SU-DHL-6 (cell line): Measurements from ENCODE around the gene PRKG2.
"Not testable (repeated sequence)": the region's sequence is repeated elsewhere in the genome, so short reads cannot be mapped to it uniquely, and the experiment has no call there.

ENCODE experiments used
- H2AFZ ChIP-seq: fragments of 200-600 bp; sonication (generic); 2 replicates; pipeline ENCODE4 v1.6.1; 2014; ENCODE audit warnings: low read depth, mild to moderate bottlenecking, moderate library complexity, mixed read lengths, antibody characterized with exemption, low read length; ENCODE audit not compliant: severe bottlenecking
- H3F3A ChIP-seq: fragments of 200-600 bp; shearing (Covaris generic); 2 replicates; pipeline ENCODE4 v1.6.0; 2016; ENCODE audit warnings: antibody characterized with exemption, mild to moderate bottlenecking; ENCODE audit not compliant: insufficient read depth
- H3K27ac ChIP-seq: fragments of 200-600 bp; sonication (generic); 2 replicates; pipeline ENCODE4 v1.5.1; 2016; ENCODE audit warnings: low read depth, mild to moderate bottlenecking, low read length, moderate library complexity, mixed read lengths
- H3K27me3 ChIP-seq: fragments of 200-600 bp; sonication (generic), shearing (Covaris generic); 2 replicates; pipeline ENCODE4 v1.6.0; 2014; ENCODE audit warnings: mild to moderate bottlenecking, low read length
- H3K36me3 ChIP-seq: fragments of 200-600 bp; sonication (generic); 2 replicates; pipeline ENCODE4 v1.6.1; 2014; ENCODE audit warnings: mild to moderate bottlenecking, low read length, mixed read lengths
- H3K4me2 ChIP-seq: fragments of 300-600, 200-600 bp; shearing (Covaris generic), sonication (generic); 2 replicates; pipeline ENCODE4 v1.6.0; 2014; ENCODE audit warnings: low read length, low read depth, mild to moderate bottlenecking; ENCODE audit not compliant: poor library complexity, severe bottlenecking
- H3K4me3 ChIP-seq: fragments of 200-600 bp; sonication (generic); 2 replicates; pipeline ENCODE4 v1.5.1; 2014; ENCODE audit warnings: antibody characterized with exemption, low read length, mild to moderate bottlenecking, mixed read lengths; ENCODE audit not compliant: insufficient read depth, poor library complexity, severe bottlenecking
- H3K79me2 ChIP-seq: fragments of 200-600 bp; sonication (generic); 2 replicates; pipeline ENCODE4 v1.6.1; 2014; ENCODE audit warnings: mild to moderate bottlenecking, low read length, moderate library complexity; ENCODE audit not compliant: insufficient read depth
- H3K9ac ChIP-seq: fragments of 200-600 bp; sonication (generic); 2 replicates; pipeline ENCODE4 v1.7.0; 2014; ENCODE audit warnings: mild to moderate bottlenecking, low read length
- H3K9me2 ChIP-seq: fragments of 200-600 bp; sonication (generic); replicated peaks from 2 replicates; pipeline ENCODE4 v1.6.1; 2014; ENCODE audit warnings: low read length; ENCODE audit not compliant: insufficient read depth
- H3K9me3 ChIP-seq: fragments of 200-600 bp; sonication (generic); 2 replicates; pipeline ENCODE4 v1.6.1; 2014; ENCODE audit warnings: low read length, mixed read lengths; ENCODE audit not compliant: insufficient read depth
- H4K20me1 ChIP-seq: fragments of 200-600 bp; sonication (generic); 2 replicates; pipeline ENCODE4 v1.6.1; 2014; ENCODE audit warnings: low read depth, mild to moderate bottlenecking, antibody characterized with exemption, low read length, moderate library complexity, mixed read lengths
- EZH2phosphoT487 ChIP-seq: fragments of 200-600 bp; sonication (generic), shearing (Covaris generic); conservative IDR thresholded peaks from 2 replicates; pipeline ENCODE4 v1.6.1; 2018; ENCODE audit warnings: mild to moderate bottlenecking, antibody characterized with exemption, low read length, moderate library complexity, mixed read lengths
- TF ChIP-seq, protein P1 (sequence below): fragments of 200-600 bp; sonication (generic); IDR thresholded peaks from one replicate; pipeline ENCODE4 v1.5.1; 2017; ENCODE audit warnings: antibody characterized with exemption, mild to moderate bottlenecking, low read length, moderate library complexity; ENCODE audit not compliant: insufficient read depth, poor library complexity, severe bottlenecking

PRKG2 gene

DNA sequence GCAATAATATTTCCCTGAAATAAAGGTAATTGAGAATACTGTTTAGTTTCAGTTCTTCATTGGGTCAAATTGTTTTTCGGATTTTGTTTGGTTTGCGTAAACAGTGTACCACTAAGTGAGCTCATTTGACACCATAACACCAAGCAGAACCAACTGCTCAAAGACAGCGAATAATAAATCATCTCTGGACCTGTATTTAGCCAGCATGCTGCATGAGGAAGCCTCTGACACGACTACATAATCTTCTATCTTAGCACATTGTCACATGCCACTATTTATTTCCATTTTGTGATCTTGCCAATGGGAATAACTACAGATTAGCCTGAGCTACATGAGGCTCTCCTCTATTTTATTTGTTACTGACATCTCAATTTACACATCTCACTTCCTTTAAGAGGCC is 12.1 kb upstream of the PRKG2 start:
- no peaks in the 10 kb centered on the region for H4K20me1 ChIP-seq
- no peak overlapping the region for H3K4me2 ChIP-seq
- H3K27ac ChIP-seq = no peak overlapping the region
- H3K4me3 ChIP-seq = no peak overlapping the region
- H3K27me3 ChIP-seq = no peaks in the 10 kb centered on the region
- no peaks in the 10 kb centered on the region for H3K79me2 ChIP-seq
- H3K9me3 ChIP-seq = no peaks in the 10 kb centered on the region
- no peaks in the 10 kb centered on the region for H3K9me2 ChIP-seq
- no peak overlapping the region for H3K9ac ChIP-seq
- H3F3A ChIP-seq = no peaks in the 10 kb centered on the region
- no peaks in the 10 kb centered on the region for H3K36me3 ChIP-seq
- no peak for TF ChIP-seq EZH2phosphoT487
- TF ChIP-seq, protein P1, sequence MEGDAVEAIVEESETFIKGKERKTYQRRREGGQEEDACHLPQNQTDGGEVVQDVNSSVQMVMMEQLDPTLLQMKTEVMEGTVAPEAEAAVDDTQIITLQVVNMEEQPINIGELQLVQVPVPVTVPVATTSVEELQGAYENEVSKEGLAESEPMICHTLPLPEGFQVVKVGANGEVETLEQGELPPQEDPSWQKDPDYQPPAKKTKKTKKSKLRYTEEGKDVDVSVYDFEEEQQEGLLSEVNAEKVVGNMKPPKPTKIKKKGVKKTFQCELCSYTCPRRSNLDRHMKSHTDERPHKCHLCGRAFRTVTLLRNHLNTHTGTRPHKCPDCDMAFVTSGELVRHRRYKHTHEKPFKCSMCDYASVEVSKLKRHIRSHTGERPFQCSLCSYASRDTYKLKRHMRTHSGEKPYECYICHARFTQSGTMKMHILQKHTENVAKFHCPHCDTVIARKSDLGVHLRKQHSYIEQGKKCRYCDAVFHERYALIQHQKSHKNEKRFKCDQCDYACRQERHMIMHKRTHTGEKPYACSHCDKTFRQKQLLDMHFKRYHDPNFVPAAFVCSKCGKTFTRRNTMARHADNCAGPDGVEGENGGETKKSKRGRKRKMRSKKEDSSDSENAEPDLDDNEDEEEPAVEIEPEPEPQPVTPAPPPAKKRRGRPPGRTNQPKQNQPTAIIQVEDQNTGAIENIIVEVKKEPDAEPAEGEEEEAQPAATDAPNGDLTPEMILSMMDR = no peak
- H2AFZ ChIP-seq = no peak overlapping the region

DNA sequence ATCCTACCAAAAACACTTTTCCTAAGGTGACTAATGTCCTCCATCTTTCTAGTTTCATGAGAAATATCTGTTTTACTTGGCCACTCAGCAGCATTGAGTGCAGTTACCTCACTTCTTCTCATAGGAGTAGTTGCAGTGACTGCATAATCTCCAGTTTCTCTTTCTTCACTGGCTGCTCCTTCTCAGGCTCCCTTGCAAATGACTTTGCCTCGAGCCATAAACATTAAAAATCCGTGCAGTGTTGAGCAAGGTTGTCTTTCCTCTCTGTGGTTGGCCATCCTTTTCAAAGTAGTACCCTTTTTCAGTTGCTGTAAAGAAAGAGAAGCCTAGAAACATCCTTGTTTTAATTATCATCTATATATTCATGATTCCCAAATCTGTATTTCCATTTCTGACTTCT is 10.2 kb upstream of the PRKG2 start:
- Histone ChIP-seq H3F3A (no peaks in the 10 kb centered on the region), H3K27ac (no peak overlapping the region), H3K4me2 (no peak overlapping the region), H3K4me3 (no peak overlapping the region), H3K79me2 (no peaks in the 10 kb centered on the region), H3K36me3 (no peaks in the 10 kb centered on the region), H4K20me1 (no peaks in the 10 kb centered on the region), H3K9me3 (no peaks in the 10 kb centered on the region), H2AFZ (no peak overlapping the region), H3K9ac (no peak overlapping the region), H3K27me3 (no peaks in the 10 kb centered on the region), H3K9me2 (no peaks in the 10 kb centered on the region)
- TF ChIP-seq, protein P1 = no peak
- no peak for TF ChIP-seq EZH2phosphoT487

DNA sequence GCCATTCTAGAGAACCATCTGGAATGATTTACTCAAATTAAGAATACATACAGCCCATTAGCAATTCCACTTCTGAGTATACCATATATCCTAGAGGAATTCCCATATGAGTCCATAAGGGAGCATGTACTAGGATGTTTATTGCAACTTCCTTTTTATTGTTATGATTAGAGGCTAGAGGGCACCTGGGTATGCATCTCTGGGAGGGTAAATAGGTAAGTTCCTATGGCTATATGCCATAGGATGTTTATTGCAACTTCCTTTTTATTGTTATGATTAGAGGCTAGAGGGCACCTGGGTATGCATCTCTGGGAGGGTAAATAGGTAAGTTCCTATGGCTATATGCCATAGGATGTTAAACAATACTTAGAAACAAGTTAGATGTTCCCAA is 7.1 kb upstream of the PRKG2 start:
- not testable (repeated sequence) for H3K27me3 ChIP-seq, H3F3A ChIP-seq, H3K4me3 ChIP-seq, H3K9ac ChIP-seq, H2AFZ ChIP-seq, H3K9me3 ChIP-seq, H3K36me3 ChIP-seq, H3K4me2 ChIP-seq, H3K27ac ChIP-seq, H3K79me2 ChIP-seq, H3K9me2 ChIP-seq, H4K20me1 ChIP-seq

DNA sequence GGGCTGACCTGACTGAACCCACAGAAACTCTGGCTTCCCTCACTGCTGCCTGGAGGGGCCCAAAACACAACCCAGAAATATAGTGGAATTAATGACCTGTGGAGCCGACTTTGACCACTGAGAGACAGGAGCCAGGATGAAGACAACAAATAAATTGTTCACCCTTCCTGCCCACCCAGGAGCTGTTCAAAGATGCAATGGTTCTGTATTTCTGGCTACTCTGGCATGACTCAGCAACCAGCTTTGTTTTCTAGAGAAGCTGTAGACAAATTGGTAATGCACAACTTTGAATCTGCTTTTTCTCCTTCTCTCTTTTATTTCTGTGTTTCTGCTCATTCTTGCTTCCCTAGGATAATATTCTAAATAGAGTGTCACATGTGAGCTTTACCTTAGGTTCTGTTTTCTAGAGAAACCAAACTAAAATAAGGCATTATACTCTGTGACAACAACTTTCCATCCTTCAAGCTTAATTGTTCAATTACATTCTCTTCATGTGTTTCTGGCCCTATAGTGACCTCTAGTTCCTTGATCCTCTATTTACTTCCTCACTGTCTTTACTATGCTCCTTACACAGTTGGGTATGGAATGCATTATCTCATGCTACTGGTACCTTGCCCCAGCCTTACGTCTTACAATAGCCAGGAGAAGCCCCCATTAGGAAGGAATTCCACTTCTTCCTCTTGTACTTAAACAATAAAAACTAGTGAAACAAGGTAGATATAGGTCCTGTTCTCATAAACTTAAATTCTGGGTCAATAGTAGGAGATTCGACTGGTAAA is 6.5 kb upstream of the PRKG2 start:
- TF ChIP-seq, protein P1 = no peak
- no peak for TF ChIP-seq EZH2phosphoT487
- Histone ChIP-seq H3K9me3 (no peaks in the 10 kb centered on the region), H3K79me2 (no peaks in the 10 kb centered on the region)

More for the DNA sequence above, 6.5 kb upstream of the PRKG2 start:
- H3K9ac ChIP-seq = no peak overlapping the region
- no peak overlapping the region for H3K4me2 ChIP-seq
- no peak overlapping the region for H3K4me3 ChIP-seq
- no peak overlapping the region for H3K27ac ChIP-seq
- H2AFZ ChIP-seq = no peak overlapping the region
- H3K9me2 ChIP-seq = no peaks in the 10 kb centered on the region
- no peaks in the 10 kb centered on the region for H3K27me3 ChIP-seq
- no peaks in the 10 kb centered on the region for H3F3A ChIP-seq
- no peaks in the 10 kb centered on the region for H3K36me3 ChIP-seq
- no peaks in the 10 kb centered on the region for H4K20me1 ChIP-seq
